Measurements from ENCODE around the gene NMNAT3.

Gene NMNAT3

GRCh38 chr3:139517321-139518065 is 160.3 kb downstream of the NMNAT3 start:
- no peak for DNase-seq (ENCODE audit: extremely low read depth, low read depth)
- no peak for TF ChIP-seq CTCF (IDR thresholded peaks at IDR 0.05; ENCODE audit: low read depth, low read length)

DNA sequence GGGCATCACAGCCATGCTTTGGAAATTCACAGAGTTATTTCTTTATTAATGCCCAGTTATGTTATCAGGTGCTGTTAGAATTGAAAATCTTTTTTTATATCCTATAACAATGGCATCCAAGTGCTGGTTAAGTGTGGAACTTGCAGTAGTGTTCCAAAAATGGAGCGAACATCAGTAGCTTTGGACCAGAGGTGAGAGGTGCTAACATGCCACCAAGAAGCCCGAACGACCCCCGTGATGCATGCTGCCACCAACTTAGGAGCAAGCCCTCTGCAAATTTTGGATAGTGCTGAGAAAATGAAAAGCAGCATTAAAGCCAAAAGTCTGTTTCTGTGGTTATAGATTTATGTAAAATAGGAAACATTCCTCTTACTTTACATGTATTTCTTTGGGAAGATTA is 163.0 kb downstream of the NMNAT3 start:
- TF ChIP-seq CTCF (IDR thresholded peaks at IDR 0.05; ENCODE audit: low read depth, low read length): no peak
- no peak for DNase-seq (ENCODE audit: extremely low read depth, low read depth)

All from AG09319 (cell line).